Measurements from ENCODE around the gene SREBF1.

The SREBF1 gene

GRCh38 chr17:17840751-17841591, 4.2 kb upstream of the SREBF1 start:
- no peak for DNase-seq (ENCODE audit: low spot score)
- peaks cover 1% of the 10 kb centered on the region for H3K36me3 Mint-ChIP-seq (ENCODE audit: low read depth)
- H3K27me3 Mint-ChIP-seq (ENCODE audit: low read depth), result no peaks in the 10 kb centered on the region
- H3K4me3 Mint-ChIP-seq, result peak overlapping the region; percentile 81
- H3K9me3 Mint-ChIP-seq, result no peaks in the 10 kb centered on the region
- H3K27ac Mint-ChIP-seq, result peak overlapping the region; percentile 77
- H3K4me1 Mint-ChIP-seq (ENCODE audit: low read depth), result peaks cover 43% of the 10 kb centered on the region

GRCh38 chr17:17839791-17840707, 3.3 kb upstream of the SREBF1 start:
- Mint-ChIP-seq H3K4me1 (ENCODE audit: low read depth) (peaks cover 49% of the 10 kb centered on the region), H3K27me3 (ENCODE audit: low read depth) (no peaks in the 10 kb centered on the region), H3K4me3 (peak overlapping the region; percentile 90), H3K9me3 (no peaks in the 10 kb centered on the region), H3K27ac (peak overlapping the region; percentile 97), H3K36me3 (ENCODE audit: low read depth) (peaks cover 5% of the 10 kb centered on the region)
- DNase-seq (ENCODE audit: low spot score), result peak; percentile 86

GRCh38 chr17:17837966-17838962, 1.5 kb upstream of the SREBF1 start:
- H3K4me1 Mint-ChIP-seq (ENCODE audit: low read depth), result peaks cover 66% of the 10 kb centered on the region
- H3K9me3 Mint-ChIP-seq, result no peaks in the 10 kb centered on the region
- no peak for DNase-seq (ENCODE audit: low spot score)
- peak overlapping the region; percentile 97 for H3K27ac Mint-ChIP-seq
- H3K27me3 Mint-ChIP-seq (ENCODE audit: low read depth), result no peaks in the 10 kb centered on the region
- H3K36me3 Mint-ChIP-seq (ENCODE audit: low read depth), result peaks cover 16% of the 10 kb centered on the region
- H3K4me3 Mint-ChIP-seq, result peak overlapping the region; percentile 90

- Mint-ChIP-seq H3K4me3 (peak overlapping the region; percentile 90), H3K4me1 (ENCODE audit: low read depth) (peaks cover 67% of the 10 kb centered on the region), H3K36me3 (ENCODE audit: low read depth) (peaks cover 16% of the 10 kb centered on the region), H3K27ac (peak overlapping the region; percentile 97), H3K27me3 (ENCODE audit: low read depth) (no peaks in the 10 kb centered on the region), H3K9me3 (no peaks in the 10 kb centered on the region)
- DNase-seq (ENCODE audit: low spot score), result no peak
These were observed 615 bp upstream of the SREBF1 start for GRCh38 chr17:17837380-17837821.

- DNase-seq (ENCODE audit: low spot score), result peak; percentile 98
- peaks cover 25% of the 10 kb centered on the region for H3K36me3 Mint-ChIP-seq (ENCODE audit: low read depth)
- H3K4me1 Mint-ChIP-seq (ENCODE audit: low read depth), result peaks cover 62% of the 10 kb centered on the region
- H3K9me3 Mint-ChIP-seq, result no peaks in the 10 kb centered on the region
- no peaks in the 10 kb centered on the region for H3K27me3 Mint-ChIP-seq (ENCODE audit: low read depth)
- peak overlapping the region; percentile 90 for H3K4me3 Mint-ChIP-seq
- H3K27ac Mint-ChIP-seq, result peak overlapping the region; percentile 97
These were observed 452 bp downstream of the SREBF1 start for GRCh38 chr17:17836250-17836817.

GRCh38 chr17:17835415-17836249, 1.2 kb downstream of the SREBF1 start:
- H3K27ac Mint-ChIP-seq, result peak overlapping the region; percentile 97
- no peak for DNase-seq (ENCODE audit: low spot score)
- no peaks in the 10 kb centered on the region for H3K9me3 Mint-ChIP-seq
- peaks cover 30% of the 10 kb centered on the region for H3K36me3 Mint-ChIP-seq (ENCODE audit: low read depth)
- peak overlapping the region; percentile 90 for H3K4me3 Mint-ChIP-seq
- no peaks in the 10 kb centered on the region for H3K27me3 Mint-ChIP-seq (ENCODE audit: low read depth)
- peaks cover 59% of the 10 kb centered on the region for H3K4me1 Mint-ChIP-seq (ENCODE audit: low read depth)

- H3K36me3 Mint-ChIP-seq (ENCODE audit: low read depth), result peaks cover 30% of the 10 kb centered on the region
- DNase-seq (ENCODE audit: low spot score), result no peak
- H3K4me1 Mint-ChIP-seq (ENCODE audit: low read depth), result peaks cover 60% of the 10 kb centered on the region
- H3K4me3 Mint-ChIP-seq, result peak overlapping the region; percentile 90
- no peaks in the 10 kb centered on the region for H3K9me3 Mint-ChIP-seq
- no peaks in the 10 kb centered on the region for H3K27me3 Mint-ChIP-seq (ENCODE audit: low read depth)
- H3K27ac Mint-ChIP-seq, result peak overlapping the region; percentile 97
These were observed 1.8 kb downstream of the SREBF1 start for GRCh38 chr17:17834974-17835373.

- H3K27me3 Mint-ChIP-seq (ENCODE audit: low read depth), result no peaks in the 10 kb centered on the region
- no peaks in the 10 kb centered on the region for H3K9me3 Mint-ChIP-seq
- peaks cover 33% of the 10 kb centered on the region for H3K36me3 Mint-ChIP-seq (ENCODE audit: low read depth)
- peaks cover 57% of the 10 kb centered on the region for H3K4me1 Mint-ChIP-seq (ENCODE audit: low read depth)
- H3K4me3 Mint-ChIP-seq, result peak overlapping the region; percentile 90
- no peak for DNase-seq (ENCODE audit: low spot score)
- H3K27ac Mint-ChIP-seq, result peak overlapping the region; percentile 97
These were observed 3.0 kb downstream of the SREBF1 start for GRCh38 chr17:17833658-17834357.

GRCh38 chr17:17832032-17832363, 4.8 kb downstream of the SREBF1 start:
- H3K36me3 Mint-ChIP-seq (ENCODE audit: low read depth), result peaks cover 40% of the 10 kb centered on the region
- H3K4me3 Mint-ChIP-seq, result no peak overlapping the region
- H3K27ac Mint-ChIP-seq, result peak overlapping the region; percentile 34
- no peaks in the 10 kb centered on the region for H3K27me3 Mint-ChIP-seq (ENCODE audit: low read depth)
- peaks cover 48% of the 10 kb centered on the region for H3K4me1 Mint-ChIP-seq (ENCODE audit: low read depth)
- no peaks in the 10 kb centered on the region for H3K9me3 Mint-ChIP-seq
- DNase-seq (ENCODE audit: low spot score), result no peak

GRCh38 chr17:17831208-17832031, 5.4 kb downstream of the SREBF1 start:
- Mint-ChIP-seq H3K27ac (no peak overlapping the region), H3K9me3 (no peaks in the 10 kb centered on the region), H3K4me3 (no peak overlapping the region), H3K36me3 (ENCODE audit: low read depth) (peaks cover 45% of the 10 kb centered on the region), H3K27me3 (ENCODE audit: low read depth) (no peaks in the 10 kb centered on the region), H3K4me1 (ENCODE audit: low read depth) (peaks cover 52% of the 10 kb centered on the region)
- no peak for DNase-seq (ENCODE audit: low spot score)

- peaks cover 45% of the 10 kb centered on the region for H3K36me3 Mint-ChIP-seq (ENCODE audit: low read depth)
- no peaks in the 10 kb centered on the region for H3K27me3 Mint-ChIP-seq (ENCODE audit: low read depth)
- H3K27ac Mint-ChIP-seq, result no peak overlapping the region
- no peak overlapping the region for H3K4me3 Mint-ChIP-seq
- peaks cover 56% of the 10 kb centered on the region for H3K4me1 Mint-ChIP-seq (ENCODE audit: low read depth)
- no peak for DNase-seq (ENCODE audit: low spot score)
- H3K9me3 Mint-ChIP-seq, result no peaks in the 10 kb centered on the region
These were observed 6.0 kb downstream of the SREBF1 start for GRCh38 chr17:17830740-17831207.
